HG03175 (cell line): ENCODE results near the gene GDPD1.
"Not testable (repeated sequence)": the region's sequence is repeated elsewhere in the genome, so short reads cannot be mapped to it uniquely, and the experiment has no call there.

ENCODE experiments used
- ATAC-seq: cut with Tn5 transposase; IDR thresholded peaks from one replicate; pipeline ENCODE4 v1.9.1; 2021; ENCODE audit warnings: mild to moderate bottlenecking, moderate library complexity; ENCODE audit not compliant: unreplicated experiment

The GDPD1 gene

GRCh38 chr17:59238906-59239305 is 18.6 kb downstream of the GDPD1 start:
- ATAC-seq: no peak

- ATAC-seq: no peak
Measured at GRCh38 chr17:59244081-59244480, 23.8 kb downstream of the GDPD1 start.

GRCh38 chr17:59254742-59255141 is 34.4 kb downstream of the GDPD1 start:
- no peak for ATAC-seq

- no peak for ATAC-seq
Measured at GRCh38 chr17:59257101-59257500, 36.8 kb downstream of the GDPD1 start.

GRCh38 chr17:59260722-59261121 is 40.4 kb downstream of the GDPD1 start:
- ATAC-seq: no peak

- ATAC-seq: no peak
Measured at GRCh38 chr17:59266745-59267144, 46.4 kb downstream of the GDPD1 start.

GRCh38 chr17:59267776-59268175 is 47.5 kb downstream of the GDPD1 start:
- no peak for ATAC-seq

- ATAC-seq: no peak
Measured at GRCh38 chr17:59275618-59276017, 55.3 kb downstream of the GDPD1 start.

- no peak for ATAC-seq
Measured at GRCh38 chr17:59277031-59277430, 56.7 kb downstream of the GDPD1 start.

GRCh38 chr17:59278406-59278805 is 58.1 kb downstream of the GDPD1 start:
- ATAC-seq: no peak

GRCh38 chr17:59284317-59284716 is 64.0 kb downstream of the GDPD1 start:
- ATAC-seq: no peak

GRCh38 chr17:59287452-59287851 is 67.1 kb downstream of the GDPD1 start:
- ATAC-seq: no peak

GRCh38 chr17:59287891-59288290 is 67.6 kb downstream of the GDPD1 start:
- ATAC-seq: no peak

- no peak for ATAC-seq
Measured at GRCh38 chr17:59289981-59290301, 69.6 kb downstream of the GDPD1 start.

- ATAC-seq: not testable (repeated sequence)
Measured at GRCh38 chr17:59290302-59290998, 70.1 kb downstream of the GDPD1 start.

GRCh38 chr17:59292174-59292523 is 71.8 kb downstream of the GDPD1 start:
- no peak for ATAC-seq

- no peak for ATAC-seq
Measured at GRCh38 chr17:59296190-59296589, 75.9 kb downstream of the GDPD1 start.

GRCh38 chr17:59298521-59298920 is 78.2 kb downstream of the GDPD1 start:
- ATAC-seq: no peak

GRCh38 chr17:59299400-59300092 is 79.2 kb downstream of the GDPD1 start:
- no peak for ATAC-seq

- no peak for ATAC-seq
Measured at GRCh38 chr17:59300941-59301340, 80.6 kb downstream of the GDPD1 start.

GRCh38 chr17:59304811-59305210 is 84.5 kb downstream of the GDPD1 start:
- no peak for ATAC-seq

- ATAC-seq: no peak
Measured at GRCh38 chr17:59310263-59310920, 90.1 kb downstream of the GDPD1 start.
